ENCODE data around the gene NEIL3.

NEIL3 gene

DNA sequence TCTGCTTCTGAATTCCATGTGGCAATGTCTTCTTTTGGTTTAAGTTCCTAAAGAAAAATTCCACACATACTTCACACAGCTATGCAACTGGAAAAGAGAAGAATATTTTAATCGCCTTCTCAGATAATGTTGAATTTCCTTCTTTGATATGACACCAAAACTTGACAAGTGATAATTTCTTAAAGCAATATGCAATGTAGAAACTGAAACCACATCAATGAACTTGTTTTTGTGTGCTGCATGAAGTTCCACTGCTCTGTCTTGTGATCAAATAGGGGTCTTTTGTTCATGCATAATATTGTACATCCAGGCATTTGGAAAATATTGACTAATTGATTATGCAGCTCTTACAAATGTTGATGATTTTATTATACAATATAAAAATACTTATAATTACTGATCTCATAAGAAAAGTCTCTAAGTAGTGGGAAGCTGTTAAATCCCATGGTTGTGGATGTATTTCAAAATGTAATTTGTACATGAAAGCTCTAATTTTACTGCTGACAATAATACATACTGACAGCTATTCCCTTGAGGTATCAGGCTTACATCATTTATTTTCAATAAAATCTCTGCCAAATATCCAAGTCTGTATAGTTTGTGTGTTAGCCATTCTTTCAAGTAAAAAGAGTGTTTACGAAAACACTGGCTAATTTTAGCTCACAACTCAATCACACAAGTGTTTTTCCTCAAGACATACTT, 76.1 kb downstream of the NEIL3 start:
- DNase-seq (ENCODE audit: low read depth, low spot score), result no peak
- Histone ChIP-seq H3K4me3 (no peak overlapping the region), H3K27ac (no peak overlapping the region), H3K9me3 (ENCODE audit: low read depth, low read length) (no peaks in the 10 kb centered on the region), H3K9ac (ENCODE audit: insufficient read length) (no peak overlapping the region), H3K36me3 (ENCODE audit: insufficient read depth, low read length) (no peaks in the 10 kb centered on the region)
- TF ChIP-seq POLR2AphosphoS5 (IDR thresholded peaks at IDR 0.05; ENCODE audit: borderline replicate concordance, low read depth, low read length), result no peak
- TF ChIP-seq EZH2 (IDR thresholded peaks at IDR 0.05), result no peak
- no peak for TF ChIP-seq FOXP2 (optimal IDR thresholded peaks at IDR 0.05; ENCODE audit: control extremely low read depth, extremely low read length, insufficient read depth)

DNA sequence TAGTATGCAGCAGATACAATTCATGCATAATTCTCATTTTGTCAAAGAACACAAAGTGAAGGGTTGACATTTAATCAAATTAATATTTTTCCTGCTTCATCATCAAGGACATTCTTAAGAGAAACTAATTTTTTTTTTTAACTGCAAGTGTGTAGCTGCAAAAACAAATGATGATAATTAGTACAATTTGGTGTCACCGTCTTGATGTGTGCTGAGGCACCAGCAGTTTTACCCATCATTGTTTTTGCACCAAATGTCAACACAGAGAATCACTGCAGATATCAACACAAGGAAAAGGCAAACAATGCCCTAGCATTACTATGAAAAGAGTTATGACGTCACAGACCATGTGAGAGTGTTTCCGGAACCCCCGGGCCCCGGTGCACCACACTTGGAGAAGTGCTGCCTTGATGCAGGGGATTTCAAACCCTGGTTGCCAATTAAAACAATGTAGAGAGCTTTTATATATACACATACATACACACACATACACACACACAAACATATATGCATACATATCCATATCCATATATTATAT, 76.7 kb downstream of the NEIL3 start:
- no peak overlapping the region for H3K4me3 ChIP-seq
- H3K27ac ChIP-seq, result no peak overlapping the region
- DNase-seq (ENCODE audit: low read depth, low spot score), result no peak
- no peaks in the 10 kb centered on the region for H3K36me3 ChIP-seq (ENCODE audit: insufficient read depth, low read length)
- no peak overlapping the region for H3K9ac ChIP-seq (ENCODE audit: insufficient read length)
- no peaks in the 10 kb centered on the region for H3K9me3 ChIP-seq (ENCODE audit: low read depth, low read length)
- no peak for TF ChIP-seq POLR2AphosphoS5 (IDR thresholded peaks at IDR 0.05; ENCODE audit: borderline replicate concordance, low read depth, low read length)
- no peak for TF ChIP-seq FOXP2 (optimal IDR thresholded peaks at IDR 0.05; ENCODE audit: control extremely low read depth, extremely low read length, insufficient read depth)
- TF ChIP-seq EZH2 (IDR thresholded peaks at IDR 0.05), result no peak

DNA sequence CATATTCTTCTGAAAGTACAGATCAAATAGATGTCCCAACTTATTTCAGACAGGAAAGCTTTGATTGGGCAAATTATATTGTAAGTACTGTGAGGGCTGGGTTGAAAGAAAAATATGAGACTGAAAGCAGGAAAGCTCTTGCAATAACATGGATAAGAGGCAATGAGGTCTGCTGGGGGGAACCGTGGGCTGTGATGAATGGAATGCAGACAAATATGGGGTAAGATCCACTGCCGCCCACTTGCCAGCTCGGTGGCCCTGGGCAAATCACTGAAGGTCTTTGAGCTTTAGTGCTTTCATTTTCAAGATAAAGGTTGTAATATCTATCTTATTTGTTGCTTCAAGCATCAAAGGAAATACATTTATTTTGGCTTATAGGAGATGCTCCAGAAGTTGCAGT, 81.6 kb downstream of the NEIL3 start:
- Histone ChIP-seq H3K4me3 (no peak overlapping the region), H3K9ac (ENCODE audit: insufficient read length) (no peak overlapping the region), H3K9me3 (ENCODE audit: low read depth, low read length) (no peaks in the 10 kb centered on the region), H3K27ac (no peak overlapping the region), H3K36me3 (ENCODE audit: insufficient read depth, low read length) (no peaks in the 10 kb centered on the region)
- DNase-seq (ENCODE audit: low read depth, low spot score), result no peak
- TF ChIP-seq FOXP2 (optimal IDR thresholded peaks at IDR 0.05; ENCODE audit: control extremely low read depth, extremely low read length, insufficient read depth) (no peak), POLR2AphosphoS5 (IDR thresholded peaks at IDR 0.05; ENCODE audit: borderline replicate concordance, low read depth, low read length) (no peak), EZH2 (IDR thresholded peaks at IDR 0.05) (no peak)

DNA sequence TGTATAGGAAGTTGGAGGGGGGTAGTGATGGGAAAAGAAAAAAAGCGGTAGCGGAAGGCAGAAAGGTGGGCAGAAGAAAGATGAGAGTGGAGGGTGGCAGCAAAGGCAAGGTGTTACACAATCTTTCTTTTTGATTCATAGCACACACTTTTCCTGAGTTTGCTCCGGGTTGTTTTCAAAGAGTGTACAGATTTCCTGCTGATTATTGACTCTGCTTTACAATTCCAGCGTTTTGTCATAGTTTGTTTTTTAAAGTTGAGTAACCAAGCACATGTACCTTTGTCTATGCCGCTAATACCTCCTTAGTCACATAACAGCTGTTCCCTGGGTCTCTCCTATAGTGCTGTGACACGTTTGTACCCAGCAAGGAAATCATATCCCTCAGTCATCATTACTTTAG, 82.3 kb downstream of the NEIL3 start:
- Histone ChIP-seq H3K36me3 (ENCODE audit: insufficient read depth, low read length) (no peaks in the 10 kb centered on the region), H3K27ac (no peak overlapping the region), H3K9me3 (ENCODE audit: low read depth, low read length) (no peaks in the 10 kb centered on the region), H3K4me3 (no peak overlapping the region), H3K9ac (ENCODE audit: insufficient read length) (no peak overlapping the region)
- no peak for DNase-seq (ENCODE audit: low read depth, low spot score)
- TF ChIP-seq POLR2AphosphoS5 (IDR thresholded peaks at IDR 0.05; ENCODE audit: borderline replicate concordance, low read depth, low read length) (no peak), FOXP2 (optimal IDR thresholded peaks at IDR 0.05; ENCODE audit: control extremely low read depth, extremely low read length, insufficient read depth) (no peak), EZH2 (IDR thresholded peaks at IDR 0.05) (no peak)

DNA sequence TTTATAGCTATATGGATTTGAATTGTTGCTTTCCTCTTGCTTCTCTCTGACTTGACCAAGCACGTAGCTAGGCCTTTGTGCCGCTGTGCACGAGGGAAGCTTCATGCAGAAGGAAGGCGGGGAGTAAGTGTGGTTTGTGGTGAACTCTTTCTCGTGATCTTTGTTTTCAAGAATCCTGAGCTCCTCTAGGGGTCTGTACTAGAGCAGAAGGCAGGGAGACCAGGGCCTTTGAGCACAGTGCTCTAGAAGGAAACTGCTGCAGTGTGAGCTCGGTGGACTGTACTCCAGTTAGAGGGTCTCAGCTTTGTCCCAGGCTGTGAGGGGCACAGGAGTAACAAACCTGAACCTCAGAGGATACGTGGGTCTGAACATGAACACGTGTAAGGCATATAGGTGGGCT, 83.6 kb downstream of the NEIL3 start:
- H3K9ac ChIP-seq (ENCODE audit: insufficient read length), result no peak overlapping the region
- TF ChIP-seq FOXP2 (optimal IDR thresholded peaks at IDR 0.05; ENCODE audit: control extremely low read depth, extremely low read length, insufficient read depth), result no peak
- TF ChIP-seq EZH2 (IDR thresholded peaks at IDR 0.05), result no peak
- TF ChIP-seq POLR2AphosphoS5 (IDR thresholded peaks at IDR 0.05; ENCODE audit: borderline replicate concordance, low read depth, low read length), result no peak
- no peaks in the 10 kb centered on the region for H3K36me3 ChIP-seq (ENCODE audit: insufficient read depth, low read length)
- H3K9me3 ChIP-seq (ENCODE audit: low read depth, low read length), result no peaks in the 10 kb centered on the region
- DNase-seq (ENCODE audit: low read depth, low spot score), result no peak
- no peak overlapping the region for H3K4me3 ChIP-seq
- H3K27ac ChIP-seq, result no peak overlapping the region

DNA sequence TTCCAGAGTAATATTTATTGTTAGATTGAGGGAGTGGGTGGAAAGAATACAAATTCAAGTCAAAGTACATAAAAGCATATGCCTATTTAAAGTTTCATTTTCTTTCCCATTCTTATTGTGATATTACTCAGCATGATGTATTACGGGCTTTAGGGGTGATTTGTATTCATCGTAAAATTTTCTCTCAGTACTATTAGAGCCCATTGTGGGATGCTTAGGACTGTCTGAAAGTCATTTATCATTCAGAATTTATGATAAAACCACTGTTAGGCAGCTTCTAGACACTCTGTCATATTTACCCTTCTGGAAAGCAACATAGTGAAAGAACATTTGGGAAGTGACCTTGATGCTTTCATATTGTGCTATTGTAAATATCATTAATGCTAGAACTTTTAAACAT, 86.7 kb downstream of the NEIL3 start:
- H3K4me3 ChIP-seq, result no peak overlapping the region
- no peaks in the 10 kb centered on the region for H3K36me3 ChIP-seq (ENCODE audit: insufficient read depth, low read length)
- no peak overlapping the region for H3K27ac ChIP-seq
- H3K9ac ChIP-seq (ENCODE audit: insufficient read length), result no peak overlapping the region
- TF ChIP-seq EZH2 (IDR thresholded peaks at IDR 0.05) (no peak), POLR2AphosphoS5 (IDR thresholded peaks at IDR 0.05; ENCODE audit: borderline replicate concordance, low read depth, low read length) (no peak), FOXP2 (optimal IDR thresholded peaks at IDR 0.05; ENCODE audit: control extremely low read depth, extremely low read length, insufficient read depth) (no peak)
- no peak for DNase-seq (ENCODE audit: low read depth, low spot score)
- no peaks in the 10 kb centered on the region for H3K9me3 ChIP-seq (ENCODE audit: low read depth, low read length)

DNA sequence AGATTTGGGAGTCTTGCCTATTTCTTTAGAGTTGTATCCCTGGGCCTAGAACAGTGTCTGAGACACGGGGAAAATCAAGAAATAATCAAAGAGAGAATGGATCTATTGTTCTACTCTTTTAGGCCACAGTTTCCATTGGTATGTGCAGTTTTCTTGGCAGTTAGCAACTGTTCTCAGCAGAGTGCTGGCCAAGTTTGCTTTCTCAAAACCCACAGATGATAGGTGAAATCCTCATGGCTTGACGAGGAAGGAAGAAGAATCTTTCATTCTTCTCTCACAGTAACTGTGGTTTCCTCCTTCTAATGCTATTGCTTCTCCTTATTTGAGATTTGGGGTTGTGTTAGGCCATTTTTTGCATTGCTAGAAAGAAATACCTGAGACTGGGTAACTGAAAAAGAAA, 90.4 kb downstream of the NEIL3 start:
- H3K9ac ChIP-seq (ENCODE audit: insufficient read length), result no peak overlapping the region
- no peak overlapping the region for H3K4me3 ChIP-seq
- H3K36me3 ChIP-seq (ENCODE audit: insufficient read depth, low read length), result no peaks in the 10 kb centered on the region
- DNase-seq (ENCODE audit: low read depth, low spot score), result no peak
- no peak overlapping the region for H3K27ac ChIP-seq
- no peaks in the 10 kb centered on the region for H3K9me3 ChIP-seq (ENCODE audit: low read depth, low read length)
- TF ChIP-seq POLR2AphosphoS5 (IDR thresholded peaks at IDR 0.05; ENCODE audit: borderline replicate concordance, low read depth, low read length) (no peak), FOXP2 (optimal IDR thresholded peaks at IDR 0.05; ENCODE audit: control extremely low read depth, extremely low read length, insufficient read depth) (no peak), EZH2 (IDR thresholded peaks at IDR 0.05) (no peak)

DNA sequence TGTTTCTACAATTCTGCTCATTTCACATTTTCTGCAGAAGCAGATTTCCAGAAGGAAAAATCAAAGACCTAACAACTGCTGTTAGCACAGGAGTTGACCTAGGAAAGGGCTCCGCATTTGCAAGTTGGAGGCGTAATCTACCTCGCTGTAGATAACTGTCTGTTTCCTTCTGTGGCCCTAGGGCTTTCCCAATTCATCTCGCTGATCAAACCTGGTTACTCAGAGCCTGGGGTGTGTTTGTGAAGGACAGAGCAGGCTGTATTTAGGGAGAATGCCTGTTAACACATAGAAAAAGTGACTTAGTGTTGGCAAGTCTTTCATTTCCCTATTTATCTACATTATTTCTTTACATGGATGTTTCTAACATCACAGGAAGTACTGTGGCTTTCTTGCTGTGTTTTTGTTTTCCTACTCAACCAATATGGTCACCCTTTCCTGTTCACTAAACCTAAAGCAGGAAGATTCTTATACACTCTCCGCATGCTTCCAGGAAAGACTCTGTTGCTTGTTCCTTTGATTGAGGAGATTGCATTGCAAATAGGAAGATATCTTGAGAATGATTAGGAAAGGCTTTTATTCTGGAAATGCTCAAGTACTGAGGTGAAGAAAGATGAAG, 92.1 kb downstream of the NEIL3 start:
- no peaks in the 10 kb centered on the region for H3K36me3 ChIP-seq (ENCODE audit: insufficient read depth, low read length)
- H3K4me3 ChIP-seq, result no peak overlapping the region
- no peak for TF ChIP-seq EZH2 (IDR thresholded peaks at IDR 0.05)
- no peak for TF ChIP-seq POLR2AphosphoS5 (IDR thresholded peaks at IDR 0.05; ENCODE audit: borderline replicate concordance, low read depth, low read length)
- TF ChIP-seq FOXP2 (optimal IDR thresholded peaks at IDR 0.05; ENCODE audit: control extremely low read depth, extremely low read length, insufficient read depth), result no peak
- DNase-seq (ENCODE audit: low read depth, low spot score), result peak; percentile 6
- H3K27ac ChIP-seq, result no peak overlapping the region
- H3K9ac ChIP-seq (ENCODE audit: insufficient read length), result no peak overlapping the region
- H3K9me3 ChIP-seq (ENCODE audit: low read depth, low read length), result no peaks in the 10 kb centered on the region

All from SK-N-MC (cell line).